HAP-1 (cell line): ENCODE results near the gene ADCY3.

Experiments
- DNase-seq, 2 experiments: peaks; one replicate each; pipeline ENCODE4 v3.0.0-alpha.2; 2016 to 2020; ENCODE audit warnings: low spot score in 2 of 2
- H3K27me3 ChIP-seq: fragments of 250-450 bp; sonication (Bioruptor Pico); 2 replicates; pipeline ENCODE4 v1.5.1; 2020; ENCODE audit warnings: low read depth, mild to moderate bottlenecking, moderate library complexity
- H3K36me3 ChIP-seq: fragments of 250-450 bp; sonication (Bioruptor Pico); replicated peaks from 2 replicates; pipeline ENCODE4 v1.5.1; 2020; ENCODE audit warnings: mild to moderate bottlenecking
- H3K4me1 ChIP-seq: fragments of 250-450 bp; sonication (Bioruptor Pico); 2 replicates; pipeline ENCODE4 v1.5.1; 2020; ENCODE audit warnings: mild to moderate bottlenecking
- H3K4me3 ChIP-seq: fragments of 250-450 bp; sonication (Bioruptor Pico); 2 replicates; pipeline ENCODE4 v1.5.1; 2020; ENCODE audit warnings: mild to moderate bottlenecking, moderate library complexity
- H3K9me3 ChIP-seq: fragments of 250-450 bp; sonication (Bioruptor Pico); 2 replicates; pipeline ENCODE4 v1.5.1; 2020; ENCODE audit warnings: mild to moderate bottlenecking, moderate library complexity
- in situ Hi-C: fragments of 300-500 bp; cut with MboI; formaldehyde crosslinking; loops from 3 replicates; pipeline ENCODE4 v1.14.3; 2020; ENCODE audit warnings: low sequenced_read_pairs, inconsistent platforms, mixed read lengths

ADCY3 gene

GRCh38 chr2:24872344-24873115, 47.5 kb downstream of the ADCY3 start:
- peaks cover 6% of the 10 kb centered on the region; the same call in 1 of the 2 replicates for H3K36me3 ChIP-seq
- DNase-seq, result no peak
- H3K9me3 ChIP-seq, result no peaks in the 10 kb centered on the region
- H3K4me3 ChIP-seq, result no peak overlapping the region
- no peaks in the 10 kb centered on the region for H3K27me3 ChIP-seq
- in situ Hi-C loops, result no loop called here
- no peaks in the 10 kb centered on the region for H3K4me1 ChIP-seq

- no peak for DNase-seq
- Histone ChIP-seq H3K9me3 (no peaks in the 10 kb centered on the region), H3K27me3 (no peaks in the 10 kb centered on the region), H3K4me1 (no peaks in the 10 kb centered on the region), H3K36me3 (peaks cover 9% of the 10 kb centered on the region), H3K4me3 (no peak overlapping the region)
- in situ Hi-C loops, result no loop called here
Observed at GRCh38 chr2:24871852-24872333, 48.1 kb downstream of the ADCY3 start.

GRCh38 chr2:24870891-24871705, 48.9 kb downstream of the ADCY3 start:
- Histone ChIP-seq H3K9me3 (no peaks in the 10 kb centered on the region), H3K4me1 (no peaks in the 10 kb centered on the region), H3K27me3 (no peaks in the 10 kb centered on the region), H3K36me3 (peaks cover 12% of the 10 kb centered on the region), H3K4me3 (no peak overlapping the region)
- DNase-seq, result no peak
- in situ Hi-C loops, result no loop called here

- no peaks in the 10 kb centered on the region for H3K4me1 ChIP-seq
- no peaks in the 10 kb centered on the region for H3K27me3 ChIP-seq
- H3K9me3 ChIP-seq, result no peaks in the 10 kb centered on the region
- no peak overlapping the region for H3K4me3 ChIP-seq
- in situ Hi-C loops, result no loop called here
- no peak for DNase-seq
- H3K36me3 ChIP-seq, result peaks cover 12% of the 10 kb centered on the region
Observed at GRCh38 chr2:24870440-24870839, 49.6 kb downstream of the ADCY3 start.

- H3K9me3 ChIP-seq, result no peaks in the 10 kb centered on the region
- no peaks in the 10 kb centered on the region for H3K4me1 ChIP-seq
- no peak for DNase-seq
- H3K36me3 ChIP-seq, result peaks cover 12% of the 10 kb centered on the region
- in situ Hi-C loops, result no loop called here
- H3K4me3 ChIP-seq, result no peak overlapping the region
- no peaks in the 10 kb centered on the region for H3K27me3 ChIP-seq
Observed at GRCh38 chr2:24866946-24867345, 53.1 kb downstream of the ADCY3 start.

GRCh38 chr2:24863641-24864040, 56.4 kb downstream of the ADCY3 start:
- H3K9me3 ChIP-seq, result no peaks in the 10 kb centered on the region
- H3K36me3 ChIP-seq, result peaks cover 6% of the 10 kb centered on the region
- no peak for DNase-seq
- in situ Hi-C loops, result no loop called here
- H3K4me1 ChIP-seq, result no peaks in the 10 kb centered on the region
- H3K27me3 ChIP-seq, result no peaks in the 10 kb centered on the region
- no peak overlapping the region for H3K4me3 ChIP-seq

GRCh38 chr2:24861500-24861899, 58.5 kb downstream of the ADCY3 start:
- no peak overlapping the region for H3K4me3 ChIP-seq
- no peaks in the 10 kb centered on the region; the same call in none of the 2 replicates for H3K36me3 ChIP-seq
- in situ Hi-C loops, result no loop called here
- no peaks in the 10 kb centered on the region for H3K9me3 ChIP-seq
- DNase-seq, result no peak
- H3K4me1 ChIP-seq, result no peaks in the 10 kb centered on the region
- H3K27me3 ChIP-seq, result no peaks in the 10 kb centered on the region

GRCh38 chr2:24860631-24861030, 59.4 kb downstream of the ADCY3 start:
- Histone ChIP-seq H3K4me1 (no peaks in the 10 kb centered on the region), H3K4me3 (no peak overlapping the region), H3K27me3 (no peaks in the 10 kb centered on the region), H3K36me3 (no peaks in the 10 kb centered on the region; the same call in none of the 2 replicates), H3K9me3 (no peaks in the 10 kb centered on the region)
- in situ Hi-C loops, result no loop called here
- DNase-seq, result no peak

GRCh38 chr2:24859968-24860600, 60.0 kb downstream of the ADCY3 start:
- Histone ChIP-seq H3K9me3 (no peaks in the 10 kb centered on the region), H3K27me3 (no peaks in the 10 kb centered on the region), H3K4me1 (no peaks in the 10 kb centered on the region), H3K4me3 (no peak overlapping the region), H3K36me3 (no peaks in the 10 kb centered on the region; the same call in none of the 2 replicates)
- DNase-seq, result no peak
- in situ Hi-C loops, result no loop called here

GRCh38 chr2:24858996-24859395, 61.0 kb downstream of the ADCY3 start:
- no peaks in the 10 kb centered on the region for H3K4me1 ChIP-seq
- no peak overlapping the region for H3K4me3 ChIP-seq
- in situ Hi-C loops, result no loop called here
- no peak for DNase-seq
- no peaks in the 10 kb centered on the region for H3K27me3 ChIP-seq
- no peaks in the 10 kb centered on the region for H3K9me3 ChIP-seq
- no peaks in the 10 kb centered on the region; the same call in none of the 2 replicates for H3K36me3 ChIP-seq

GRCh38 chr2:24857746-24858145, 62.3 kb downstream of the ADCY3 start:
- Histone ChIP-seq H3K36me3 (peaks cover 4% of the 10 kb centered on the region), H3K4me3 (no peak overlapping the region), H3K27me3 (no peaks in the 10 kb centered on the region), H3K4me1 (no peaks in the 10 kb centered on the region), H3K9me3 (no peaks in the 10 kb centered on the region)
- no peak for DNase-seq
- in situ Hi-C loops, result no loop called here

GRCh38 chr2:24856791-24857211, 63.2 kb downstream of the ADCY3 start:
- Histone ChIP-seq H3K4me1 (no peaks in the 10 kb centered on the region), H3K36me3 (peaks cover 4% of the 10 kb centered on the region), H3K4me3 (no peak overlapping the region), H3K9me3 (no peaks in the 10 kb centered on the region), H3K27me3 (no peaks in the 10 kb centered on the region)
- in situ Hi-C loops, result no loop called here
- no peak for DNase-seq

GRCh38 chr2:24855726-24856125, 64.3 kb downstream of the ADCY3 start:
- H3K4me3 ChIP-seq, result no peak overlapping the region
- in situ Hi-C loops, result no loop called here
- H3K9me3 ChIP-seq, result no peaks in the 10 kb centered on the region
- H3K27me3 ChIP-seq, result no peaks in the 10 kb centered on the region
- DNase-seq, result no peak
- no peaks in the 10 kb centered on the region for H3K4me1 ChIP-seq
- peaks cover 4% of the 10 kb centered on the region for H3K36me3 ChIP-seq
